ENCODE results near the gene IGF1R.
"Not testable (repeated sequence)": the region's sequence is repeated elsewhere in the genome, so short reads cannot be mapped to it uniquely, and the experiment has no call there.

The IGF1R gene

DNA sequence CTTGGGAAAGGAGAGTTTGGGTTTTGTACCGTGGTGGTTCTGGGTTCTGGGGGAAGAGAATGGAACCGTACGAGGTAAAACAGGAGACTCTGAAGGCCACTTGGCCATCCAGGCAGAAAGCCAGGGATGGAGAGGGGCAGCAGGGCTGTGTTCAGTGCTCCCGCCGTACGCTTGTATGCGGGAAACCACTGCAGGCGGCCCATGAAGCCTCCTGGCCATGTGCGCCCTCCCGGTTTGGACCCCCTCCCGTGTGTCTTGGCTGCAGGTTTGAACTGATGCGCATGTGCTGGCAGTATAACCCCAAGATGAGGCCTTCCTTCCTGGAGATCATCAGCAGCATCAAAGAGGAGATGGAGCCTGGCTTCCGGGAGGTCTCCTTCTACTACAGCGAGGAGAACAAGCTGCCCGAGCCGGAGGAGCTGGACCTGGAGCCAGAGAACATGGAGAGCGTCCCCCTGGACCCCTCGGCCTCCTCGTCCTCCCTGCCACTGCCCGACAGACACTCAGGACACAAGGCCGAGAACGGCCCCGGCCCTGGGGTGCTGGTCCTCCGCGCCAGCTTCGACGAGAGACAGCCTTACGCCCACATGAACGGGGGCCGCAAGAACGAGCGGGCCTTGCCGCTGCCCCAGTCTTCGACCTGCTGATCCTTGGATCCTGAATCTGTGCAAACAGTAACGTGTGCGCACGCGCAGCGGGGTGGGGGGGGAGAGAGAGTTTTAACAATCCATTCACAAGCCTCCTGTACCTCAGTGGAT, 308.6 kb downstream of the IGF1R start:
- Mint-ChIP-seq H3K27ac (no peak overlapping the region), H3K36me3 (peaks cover 27 to 44% of the 10 kb centered on the region in 2 donors), H3K4me1 (peaks cover 7 to 12% of the 10 kb centered on the region in 2 donors), H3K27me3 (no peaks in the 10 kb centered on the region), H3K4me3 (no peak overlapping the region), H3K9me3 (peaks cover 3 to 4% of the 10 kb centered on the region in 2 donors)
- no peak for ATAC-seq (replicated peaks)
- DNase-seq, result no peak

DNA sequence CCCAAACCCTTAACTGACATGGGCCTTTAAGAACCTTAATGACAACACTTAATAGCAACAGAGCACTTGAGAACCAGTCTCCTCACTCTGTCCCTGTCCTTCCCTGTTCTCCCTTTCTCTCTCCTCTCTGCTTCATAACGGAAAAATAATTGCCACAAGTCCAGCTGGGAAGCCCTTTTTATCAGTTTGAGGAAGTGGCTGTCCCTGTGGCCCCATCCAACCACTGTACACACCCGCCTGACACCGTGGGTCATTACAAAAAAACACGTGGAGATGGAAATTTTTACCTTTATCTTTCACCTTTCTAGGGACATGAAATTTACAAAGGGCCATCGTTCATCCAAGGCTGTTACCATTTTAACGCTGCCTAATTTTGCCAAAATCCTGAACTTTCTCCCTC, 309.3 kb downstream of the IGF1R start:
- ATAC-seq (replicated peaks) (no peak), DNase-seq (no peak)
- Mint-ChIP-seq H3K4me3 (no peak overlapping the region), H3K27me3 (no peaks in the 10 kb centered on the region), H3K4me1 (peaks cover 1 to 5% of the 10 kb centered on the region in 2 donors), H3K36me3 (peaks cover 30 to 46% of the 10 kb centered on the region in 2 donors), H3K9me3 (peaks cover 3 to 4% of the 10 kb centered on the region in 2 donors), H3K27ac (no peak overlapping the region)

DNA sequence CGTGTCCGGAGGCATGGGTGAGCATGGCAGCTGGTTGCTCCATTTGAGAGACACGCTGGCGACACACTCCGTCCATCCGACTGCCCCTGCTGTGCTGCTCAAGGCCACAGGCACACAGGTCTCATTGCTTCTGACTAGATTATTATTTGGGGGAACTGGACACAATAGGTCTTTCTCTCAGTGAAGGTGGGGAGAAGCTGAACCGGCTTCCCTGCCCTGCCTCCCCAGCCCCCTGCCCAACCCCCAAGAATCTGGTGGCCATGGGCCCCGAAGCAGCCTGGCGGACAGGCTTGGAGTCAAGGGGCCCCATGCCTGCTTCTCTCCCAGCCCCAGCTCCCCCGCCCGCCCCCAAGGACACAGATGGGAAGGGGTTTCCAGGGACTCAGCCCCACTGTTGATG, 309.7 kb downstream of the IGF1R start:
- H3K4me3 Mint-ChIP-seq, result no peak overlapping the region
- ATAC-seq (replicated peaks) (no peak), DNase-seq (no peak)
- H3K27ac Mint-ChIP-seq, result no peak overlapping the region
- peaks cover 3 to 4% of the 10 kb centered on the region in 2 donors for H3K9me3 Mint-ChIP-seq
- no peaks in the 10 kb centered on the region for H3K27me3 Mint-ChIP-seq
- H3K4me1 Mint-ChIP-seq, result peaks cover 0 to under 1% of the 10 kb centered on the region in 2 donors
- H3K36me3 Mint-ChIP-seq, result peaks cover 31 to 44% of the 10 kb centered on the region in 2 donors

DNA sequence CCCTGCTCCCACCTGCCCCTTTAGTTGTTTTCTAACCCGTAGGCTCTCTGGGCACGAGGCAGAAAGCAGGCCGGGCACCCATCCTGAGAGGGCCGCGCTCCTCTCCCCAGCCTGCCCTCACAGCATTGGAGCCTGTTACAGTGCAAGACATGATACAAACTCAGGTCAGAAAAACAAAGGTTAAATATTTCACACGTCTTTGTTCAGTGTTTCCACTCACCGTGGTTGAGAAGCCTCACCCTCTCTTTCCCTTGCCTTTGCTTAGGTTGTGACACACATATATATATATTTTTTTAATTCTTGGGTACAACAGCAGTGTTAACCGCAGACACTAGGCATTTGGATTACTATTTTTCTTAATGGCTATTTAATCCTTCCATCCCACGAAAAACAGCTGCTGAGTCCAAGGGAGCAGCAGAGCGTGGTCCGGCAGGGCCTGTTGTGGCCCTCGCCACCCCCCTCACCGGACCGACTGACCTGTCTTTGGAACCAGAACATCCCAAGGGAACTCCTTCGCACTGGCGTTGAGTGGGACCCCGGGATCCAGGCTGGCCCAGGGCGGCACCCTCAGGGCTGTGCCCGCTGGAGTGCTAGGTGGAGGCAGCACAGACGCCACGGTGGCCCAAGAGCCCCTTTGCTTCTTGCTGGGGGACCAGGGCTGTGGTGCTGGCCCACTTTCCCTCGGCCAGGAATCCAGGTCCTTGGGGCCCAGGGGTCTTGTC, 310.7 kb downstream of the IGF1R start:
- H3K27ac Mint-ChIP-seq, result peak overlapping the region; percentile 1
- no peak for ATAC-seq (replicated peaks)

DNA sequence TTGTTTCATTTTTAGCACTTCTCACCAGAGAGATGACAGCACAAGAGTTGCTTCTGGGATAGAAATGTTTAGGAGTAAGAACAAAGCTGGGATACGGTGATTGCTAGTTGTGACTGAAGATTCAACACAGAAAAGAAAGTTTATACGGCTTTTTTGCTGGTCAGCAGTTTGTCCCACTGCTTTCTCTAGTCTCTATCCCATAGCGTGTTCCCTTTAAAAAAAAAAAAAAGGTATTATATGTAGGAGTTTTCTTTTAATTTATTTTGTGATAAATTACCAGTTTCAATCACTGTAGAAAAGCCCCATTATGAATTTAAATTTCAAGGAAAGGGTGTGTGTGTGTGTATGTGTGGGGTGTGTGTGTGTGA, 311.3 kb downstream of the IGF1R start:
- no peaks in the 10 kb centered on the region for H3K27me3 Mint-ChIP-seq
- ATAC-seq (replicated peaks) (no peak), DNase-seq (no peak)
- peaks cover 35 to 49% of the 10 kb centered on the region in 2 donors for H3K36me3 Mint-ChIP-seq
- H3K4me1 Mint-ChIP-seq, result no peaks in the 10 kb centered on the region
- H3K9me3 Mint-ChIP-seq, result peaks cover 3 to 4% of the 10 kb centered on the region in 2 donors
- no peak overlapping the region for H3K4me3 Mint-ChIP-seq
- H3K27ac Mint-ChIP-seq, result no peak overlapping the region

More for the DNA sequence above, 310.7 kb downstream of the IGF1R start:
- no peak overlapping the region for H3K4me3 Mint-ChIP-seq
- peaks cover 35 to 49% of the 10 kb centered on the region in 2 donors for H3K36me3 Mint-ChIP-seq
- H3K27me3 Mint-ChIP-seq, result no peaks in the 10 kb centered on the region
- DNase-seq, result no peak
- H3K4me1 Mint-ChIP-seq, result no peaks in the 10 kb centered on the region
- peaks cover 3 to 4% of the 10 kb centered on the region in 2 donors for H3K9me3 Mint-ChIP-seq

DNA sequence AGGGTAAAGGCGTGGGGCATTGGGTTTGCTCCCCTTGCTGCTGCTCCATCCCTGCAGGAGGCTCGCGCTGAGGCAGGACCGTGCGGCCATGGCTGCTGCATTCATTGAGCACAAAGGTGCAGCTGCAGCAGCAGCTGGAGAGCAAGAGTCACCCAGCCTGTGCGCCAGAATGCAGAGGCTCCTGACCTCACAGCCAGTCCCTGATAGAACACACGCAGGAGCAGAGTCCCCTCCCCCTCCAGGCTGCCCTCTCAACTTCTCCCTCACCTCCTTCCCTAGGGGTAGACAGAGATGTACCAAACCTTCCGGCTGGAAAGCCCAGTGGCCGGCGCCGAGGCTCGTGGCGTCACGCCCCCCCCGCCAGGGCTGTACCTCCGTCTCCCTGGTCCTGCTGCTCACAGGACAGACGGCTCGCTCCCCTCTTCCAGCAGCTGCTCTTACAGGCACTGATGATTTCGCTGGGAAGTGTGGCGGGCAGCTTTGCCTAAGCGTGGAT, 312.3 kb downstream of the IGF1R start:
- peaks cover 35 to 49% of the 10 kb centered on the region in 2 donors for H3K36me3 Mint-ChIP-seq
- H3K9me3 Mint-ChIP-seq, result peaks cover 3 to 4% of the 10 kb centered on the region in 2 donors
- H3K4me3 Mint-ChIP-seq, result no peak overlapping the region
- ATAC-seq (replicated peaks), result no peak
- H3K27me3 Mint-ChIP-seq, result no peaks in the 10 kb centered on the region
- H3K4me1 Mint-ChIP-seq, result no peaks in the 10 kb centered on the region
- no peak overlapping the region for H3K27ac Mint-ChIP-seq
- no peak for DNase-seq

DNA sequence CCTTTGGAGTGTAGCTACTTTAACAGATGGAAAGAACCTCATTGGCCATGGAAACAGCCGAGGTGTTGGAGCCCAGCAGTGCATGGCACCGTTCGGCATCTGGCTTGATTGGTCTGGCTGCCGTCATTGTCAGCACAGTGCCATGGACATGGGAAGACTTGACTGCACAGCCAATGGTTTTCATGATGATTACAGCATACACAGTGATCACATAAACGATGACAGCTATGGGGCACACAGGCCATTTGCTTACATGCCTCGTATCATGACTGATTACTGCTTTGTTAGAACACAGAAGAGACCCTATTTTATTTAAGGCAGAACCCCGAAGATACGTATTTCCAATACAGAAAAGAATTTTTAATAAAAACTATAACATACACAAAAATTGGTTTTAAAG, 315.1 kb downstream of the IGF1R start:
- Mint-ChIP-seq H3K27ac (no peak overlapping the region), H3K4me1 (no peaks in the 10 kb centered on the region), H3K27me3 (peaks cover 2 to 5% of the 10 kb centered on the region in 2 donors), H3K36me3 (peaks cover 30 to 36% of the 10 kb centered on the region in 2 donors), H3K9me3 (peaks cover 3 to 4% of the 10 kb centered on the region in 2 donors), H3K4me3 (no peak overlapping the region)
- ATAC-seq (replicated peaks), result no peak
- no peak for DNase-seq

DNA sequence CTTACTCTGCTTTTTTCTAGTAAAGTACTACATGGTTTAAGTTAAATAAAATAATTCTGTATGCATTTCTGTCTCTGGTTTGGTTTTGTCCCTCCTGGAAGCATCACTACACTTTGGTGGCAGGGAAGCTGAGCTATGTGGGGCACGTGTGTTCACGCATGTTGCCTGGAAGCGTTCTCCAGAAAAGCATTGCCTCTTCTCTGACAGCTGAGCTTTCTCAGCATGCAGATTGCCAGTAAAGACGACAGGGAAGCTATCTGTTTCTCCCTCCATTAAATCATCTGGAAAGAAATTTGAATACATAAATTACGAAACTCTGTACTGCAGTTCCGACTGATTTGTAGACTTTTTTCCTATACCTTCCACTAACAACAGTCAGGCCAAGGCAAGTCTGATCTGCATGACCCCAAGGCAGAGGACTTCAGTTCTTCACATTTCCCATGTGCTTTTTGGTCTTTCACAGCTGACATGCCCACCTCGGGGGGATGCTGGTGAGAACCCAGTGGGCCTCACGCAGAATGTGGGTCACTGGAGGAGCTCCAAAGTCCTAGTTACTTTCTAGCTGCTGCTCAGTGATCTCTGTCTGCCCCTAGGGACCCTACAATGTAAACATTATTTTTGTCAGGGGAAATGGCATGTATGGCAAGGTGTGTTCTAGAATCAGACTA, 316.3 kb downstream of the IGF1R start:
- H3K36me3 Mint-ChIP-seq, result peaks cover 26 to 30% of the 10 kb centered on the region in 2 donors
- ATAC-seq (replicated peaks) (no peak), DNase-seq (no peak)
- H3K9me3 Mint-ChIP-seq, result peaks cover 3 to 4% of the 10 kb centered on the region in 2 donors
- no peak overlapping the region for H3K4me3 Mint-ChIP-seq
- peaks cover 7 to 10% of the 10 kb centered on the region in 2 donors for H3K27me3 Mint-ChIP-seq
- no peaks in the 10 kb centered on the region for H3K4me1 Mint-ChIP-seq
- H3K27ac Mint-ChIP-seq, result no peak overlapping the region

DNA sequence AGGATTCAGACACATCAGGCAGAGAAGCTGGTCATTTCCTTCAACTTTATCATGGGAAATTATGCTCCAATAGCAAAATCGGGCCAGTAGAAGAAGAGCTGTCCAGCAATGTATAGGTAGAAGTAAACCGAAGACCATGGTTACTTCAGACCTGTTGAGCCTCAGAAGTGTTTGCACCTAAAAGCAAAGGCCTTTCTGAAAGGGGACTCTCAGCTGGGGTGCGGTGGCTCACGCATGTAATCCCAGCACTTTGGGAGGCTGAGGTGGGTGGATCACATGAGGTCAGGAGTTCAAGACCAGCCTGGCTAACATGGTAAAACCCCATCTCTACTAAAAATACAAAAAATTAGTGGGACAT, 316.8 kb downstream of the IGF1R start:
- H3K9me3 Mint-ChIP-seq; ATAC-seq (replicated peaks); H3K4me3 Mint-ChIP-seq; DNase-seq; H3K27me3 Mint-ChIP-seq; H3K27ac Mint-ChIP-seq; H3K4me1 Mint-ChIP-seq: not testable (repeated sequence)
- H3K36me3 Mint-ChIP-seq, result peaks cover 25 to 29% of the 10 kb centered on the region in 2 donors

DNA sequence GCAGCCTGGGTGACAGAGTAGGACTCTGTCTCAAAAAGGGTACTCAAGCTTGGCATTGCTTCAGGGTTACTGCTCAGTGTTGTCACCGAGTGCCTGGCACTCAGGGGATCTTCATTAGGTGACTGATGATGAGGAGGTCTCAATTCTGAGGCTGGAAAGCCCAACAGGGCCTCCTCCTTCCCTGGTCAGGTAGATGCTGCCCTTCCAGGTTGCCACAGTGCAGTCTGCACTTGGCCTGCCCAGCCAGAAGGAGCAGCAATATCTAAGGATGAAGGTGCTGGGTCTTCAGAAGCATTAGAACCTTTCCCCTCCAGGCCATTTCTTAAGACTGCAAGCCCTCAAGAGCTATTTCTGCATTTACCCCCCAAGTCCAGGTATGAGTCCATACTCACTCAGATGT, 317.3 kb downstream of the IGF1R start:
- Mint-ChIP-seq H3K9me3 (peaks cover 3 to 4% of the 10 kb centered on the region in 2 donors), H3K4me1 (no peaks in the 10 kb centered on the region), H3K36me3 (peaks cover 20 to 26% of the 10 kb centered on the region in 2 donors), H3K4me3 (no peak overlapping the region), H3K27me3 (peaks cover 7 to 10% of the 10 kb centered on the region in 2 donors), H3K27ac (no peak overlapping the region)
- ATAC-seq (replicated peaks) (no peak), DNase-seq (no peak)

DNA sequence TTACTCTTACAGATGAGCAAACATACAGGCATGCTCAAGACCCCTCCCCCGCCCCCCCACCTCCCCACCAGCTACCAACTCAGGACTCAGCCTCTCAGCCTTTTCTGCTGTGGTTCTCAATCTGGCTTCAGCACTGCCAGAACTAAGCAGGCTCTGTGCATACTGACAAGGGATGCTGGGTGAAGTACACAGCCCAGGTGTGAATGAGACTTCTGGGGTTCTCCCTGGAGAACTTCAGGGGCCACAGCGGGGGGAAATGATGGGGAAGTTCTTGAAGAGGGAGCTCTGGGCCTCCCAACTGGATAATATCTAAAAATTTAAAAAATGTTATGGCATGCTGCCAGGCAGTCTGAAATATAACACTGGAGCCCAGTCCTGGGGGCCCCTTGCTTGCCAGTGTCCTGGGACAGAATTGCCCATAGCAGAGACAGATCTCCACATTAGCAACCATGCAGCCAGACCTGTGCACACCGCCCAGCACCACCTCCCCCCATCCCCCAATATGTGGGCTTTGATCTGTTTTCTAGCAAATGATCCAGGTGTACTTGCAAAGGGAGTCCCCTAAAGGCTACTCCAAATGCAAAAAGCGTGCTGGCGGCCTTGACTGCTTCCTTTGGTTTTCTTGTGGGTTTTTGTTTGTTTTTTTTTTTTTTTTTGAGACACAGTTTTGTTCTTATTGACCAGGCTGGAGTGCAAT, 317.9 kb downstream of the IGF1R start:
- Mint-ChIP-seq H3K36me3 (peaks cover 14 to 20% of the 10 kb centered on the region in 2 donors), H3K4me3 (no peak overlapping the region), H3K9me3 (peaks cover 3 to 4% of the 10 kb centered on the region in 2 donors), H3K27ac (no peak overlapping the region), H3K4me1 (no peaks in the 10 kb centered on the region), H3K27me3 (peaks cover 7 to 10% of the 10 kb centered on the region in 2 donors)
- ATAC-seq (replicated peaks), result no peak
- DNase-seq, result no peak

DNA sequence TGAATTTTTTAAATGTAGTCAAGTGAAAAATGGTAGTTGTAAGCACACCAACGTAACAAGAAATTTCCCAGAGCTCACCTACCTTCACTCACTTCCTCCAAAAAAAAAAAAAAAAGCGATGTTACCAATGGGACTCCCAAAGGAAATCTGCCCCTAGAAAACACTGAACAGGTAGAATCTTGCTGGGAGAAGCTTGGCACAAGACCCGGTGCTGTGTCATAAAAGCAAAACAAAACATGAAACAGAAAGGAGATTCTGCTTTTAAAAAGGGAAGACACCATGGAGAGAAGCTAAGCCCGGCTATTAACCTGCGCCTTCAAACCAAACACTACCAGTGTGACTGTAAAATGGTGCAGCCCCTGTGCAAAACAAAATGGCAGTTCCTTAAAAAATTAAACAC, 318.8 kb downstream of the IGF1R start:
- H3K4me3 Mint-ChIP-seq, result no peak overlapping the region
- H3K27me3 Mint-ChIP-seq, result peaks cover 7 to 10% of the 10 kb centered on the region in 2 donors
- no peak for DNase-seq
- ATAC-seq (replicated peaks), result no peak
- peaks cover 8 to 11% of the 10 kb centered on the region in 2 donors for H3K36me3 Mint-ChIP-seq
- H3K4me1 Mint-ChIP-seq, result no peaks in the 10 kb centered on the region
- H3K9me3 Mint-ChIP-seq, result no peaks in the 10 kb centered on the region
- no peak overlapping the region for H3K27ac Mint-ChIP-seq

DNA sequence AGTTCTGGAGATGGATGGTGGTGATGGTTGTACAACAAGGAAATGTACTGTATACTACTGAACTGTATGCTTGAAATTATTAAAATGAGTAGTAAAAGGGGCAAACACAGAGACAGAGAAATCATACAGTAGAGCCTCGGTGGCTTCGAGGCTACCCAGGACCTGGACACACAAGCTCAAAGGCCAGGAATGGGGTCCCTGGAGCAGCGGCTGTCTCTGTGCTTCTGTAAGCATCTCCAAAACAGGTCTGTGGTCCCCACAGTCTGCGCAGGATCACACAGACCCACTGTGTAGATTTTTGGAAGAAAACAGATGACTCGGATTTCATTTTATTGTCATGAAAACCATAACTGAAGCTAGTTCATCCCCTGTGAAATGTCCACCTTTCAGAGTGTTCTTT, 319.6 kb downstream of the IGF1R start:
- Mint-ChIP-seq H3K27me3 (peaks cover 7 to 10% of the 10 kb centered on the region in 2 donors), H3K9me3 (no peaks in the 10 kb centered on the region), H3K27ac (no peak overlapping the region), H3K4me3 (no peak overlapping the region), H3K36me3 (peaks cover 5 to 6% of the 10 kb centered on the region in 2 donors), H3K4me1 (no peaks in the 10 kb centered on the region)
- ATAC-seq (replicated peaks) (no peak), DNase-seq (no peak)

DNA sequence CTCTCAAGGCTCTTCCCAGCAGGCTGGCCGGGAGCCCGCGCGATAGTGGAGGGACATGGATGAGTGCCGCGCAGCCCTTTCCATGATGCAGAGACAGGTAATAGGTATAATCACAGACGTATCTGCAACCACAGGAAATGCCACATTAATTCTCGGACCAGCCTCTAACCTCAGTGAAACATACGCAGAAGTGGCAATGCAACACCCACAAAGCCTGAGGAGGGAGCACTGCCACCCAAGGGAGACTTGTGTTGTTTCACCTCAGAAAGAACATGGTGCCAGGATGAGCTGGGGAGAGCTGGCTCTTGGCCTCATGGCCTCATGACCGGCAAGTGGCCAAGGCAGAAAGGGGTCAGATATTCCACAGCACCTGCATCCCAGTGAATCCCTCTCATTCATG, 320.2 kb downstream of the IGF1R start:
- H3K4me3 Mint-ChIP-seq, result no peak overlapping the region
- no peak for DNase-seq

More for the DNA sequence above, 320.2 kb downstream of the IGF1R start:
- Mint-ChIP-seq H3K4me1 (no peaks in the 10 kb centered on the region), H3K36me3 (no peaks in the 10 kb centered on the region), H3K9me3 (no peaks in the 10 kb centered on the region), H3K27me3 (peaks cover 7 to 10% of the 10 kb centered on the region in 2 donors), H3K27ac (no peak overlapping the region)
- ATAC-seq (replicated peaks), result no peak

Data from stimulated activated naive B cell treated with anti-CD40 and anti-IgM and Interleukin-4, amounts not matched to agents 10 μg/mL and 1 μg/mL and 100 μg/mL, for 72 hours (primary cell).